H1 (cell line): ENCODE data around the gene LBX2. TPM values are rescaled to one million over a fixed set of nuclear protein-coding genes. Genes with fewer than 3 reads are reported as not detected.
A peak's percentile ranks its signal among the peaks of the same experiment; 100 is the strongest.

ENCODE experiments used
- BACH1 ChIP-seq: IDR thresholded peaks from 2 replicates; pipeline ENCODE4 v1.6.1; 2012; ENCODE audit warnings: low read length, improper control_type of control experiment
- HDAC6 ChIP-seq: IDR thresholded peaks from one replicate; pipeline ENCODE4 v1.7.1; 2012; ENCODE audit warnings: low read depth, mild to moderate bottlenecking, inconsistent platforms, low read length, moderate library complexity
- POLR2A ChIP-seq, 2 experiments: IDR thresholded peaks; 1 replicate in 1 of 2; 2 replicates in 1 of 2; pipeline ENCODE4 v1.6.1; 2011; ENCODE audit warnings: low read depth in 2 of 2, low read length in 2 of 2, mild to moderate bottlenecking in 2 of 2; ENCODE audit errors: control extremely low read depth in 1 of 2
- RBBP5 ChIP-seq: IDR thresholded peaks from 2 replicates; pipeline ENCODE4 v1.7.1; 2012; ENCODE audit warnings: low read depth, mild to moderate bottlenecking, inconsistent platforms, low read length, moderate library complexity, borderline replicate concordance
- SIN3A ChIP-seq, 2 experiments: IDR thresholded peaks in 1 of 2; conservative IDR thresholded peaks in 1 of 2; 2 replicates each; pipeline ENCODE4 v1.6.1; 2011 to 2012; ENCODE audit warnings: low read length in 2 of 2, improper control_type of control experiment in 1 of 2, low read depth in 1 of 2, mild to moderate bottlenecking in 1 of 2
- SP2 ChIP-seq: IDR thresholded peaks from 2 replicates; pipeline ENCODE4 v1.6.1; 2012; ENCODE audit warnings: mild to moderate bottlenecking, low read length, inconsistent platforms
- TCF12 ChIP-seq: IDR thresholded peaks from 2 replicates; pipeline ENCODE4 v1.6.1; 2011; ENCODE audit warnings: low read depth, mild to moderate bottlenecking, low read length
- TEAD4 ChIP-seq: IDR thresholded peaks from 2 replicates; pipeline ENCODE4 v1.6.1; 2012; ENCODE audit warnings: low read depth, low read length, inconsistent platforms, mixed read lengths
- polyA plus RNA-seq, 7 experiments: library from polyadenylated mRNA; depleted of rRNA in 3 of 7; stranded (reverse) in 5 of 7; unstranded in 2 of 7; fragments of >200 nt in 5 of 7; fragments of 200-250 nt in 2 of 7; gene quantifications; 1 replicate in 5 of 7; 2 replicates in 1 of 7; 4 replicates in 1 of 7; pipeline versions ENCODE4 v1.2.1 to v1.2.3, GENCODE V29; 2011 to 2013; ENCODE audit warnings: missing spikeins in 2 of 7, mixed read lengths in 2 of 7
- total RNA-seq: library from RNA; stranded (reverse); fragmentation: NEBNext Ultra II Directional; extraction: Animal tissue kit (Norgen Biotek cat#: 25700); gene quantifications from 2 replicates; pipeline ENCODE4 v1.2.1, GENCODE V29; 2021

The LBX2 gene
- total and polyA plus RNA-seq, 2 of the 8 experiments (the other 6 are each of a cell fraction or from before 2014, with no cell fraction given), result 0.27 TPM; not detected in 1

- TF ChIP-seq HDAC6 (no peak), SIN3A (conservative IDR thresholded peaks at IDR 0.05 in 1 of 2, IDR thresholded peaks at IDR 0.05 in 1 of 2; ENCODE audit: low read depth in 1 of 2, low read length in 2 of 2) (peak in 1 of 2 experiments; percentile 71; a peak in 2 of 4 replicates), TCF12 (no peak), RBBP5 (peak; percentile 100), SP2 (peak; percentile 39), POLR2A (IDR thresholded peaks at IDR 0.05; ENCODE audit: control extremely low read depth in 1 of 2, low read depth in 2 of 2, low read length in 2 of 2) (peak in 1 of 2 experiments; percentile 84; a peak in 2 of 3 replicates), TEAD4 (no peak), BACH1 (no peak)
Measured at GRCh38 chr2:74507145-74507925, 7.9 kb upstream of the LBX2 start, which contains the start of gene PCGF1 (continued).
